AG09309 (cell line): ENCODE results near the gene LRRC4B.

Source experiments
- DNase-seq: peaks from one replicate; pipeline ENCODE4 v3.0.0-alpha.2; 2010; ENCODE audit warnings: low read depth
- H3K4me3 ChIP-seq: 2 replicates; pipeline ENCODE4 v1.5.1; 2011; ENCODE audit warnings: mild to moderate bottlenecking, low read depth, low read length, moderate library complexity; ENCODE audit not compliant: control insufficient read depth
- TF ChIP-seq, protein P1 (sequence below): IDR thresholded peaks from 2 replicates; pipeline ENCODE4 v1.5.1; 2011; ENCODE audit warnings: mild to moderate bottlenecking, low read depth, low read length, inconsistent platforms; ENCODE audit not compliant: insufficient read depth, control insufficient read depth; ENCODE audit errors: missing control alignments

Gene LRRC4B

DNA sequence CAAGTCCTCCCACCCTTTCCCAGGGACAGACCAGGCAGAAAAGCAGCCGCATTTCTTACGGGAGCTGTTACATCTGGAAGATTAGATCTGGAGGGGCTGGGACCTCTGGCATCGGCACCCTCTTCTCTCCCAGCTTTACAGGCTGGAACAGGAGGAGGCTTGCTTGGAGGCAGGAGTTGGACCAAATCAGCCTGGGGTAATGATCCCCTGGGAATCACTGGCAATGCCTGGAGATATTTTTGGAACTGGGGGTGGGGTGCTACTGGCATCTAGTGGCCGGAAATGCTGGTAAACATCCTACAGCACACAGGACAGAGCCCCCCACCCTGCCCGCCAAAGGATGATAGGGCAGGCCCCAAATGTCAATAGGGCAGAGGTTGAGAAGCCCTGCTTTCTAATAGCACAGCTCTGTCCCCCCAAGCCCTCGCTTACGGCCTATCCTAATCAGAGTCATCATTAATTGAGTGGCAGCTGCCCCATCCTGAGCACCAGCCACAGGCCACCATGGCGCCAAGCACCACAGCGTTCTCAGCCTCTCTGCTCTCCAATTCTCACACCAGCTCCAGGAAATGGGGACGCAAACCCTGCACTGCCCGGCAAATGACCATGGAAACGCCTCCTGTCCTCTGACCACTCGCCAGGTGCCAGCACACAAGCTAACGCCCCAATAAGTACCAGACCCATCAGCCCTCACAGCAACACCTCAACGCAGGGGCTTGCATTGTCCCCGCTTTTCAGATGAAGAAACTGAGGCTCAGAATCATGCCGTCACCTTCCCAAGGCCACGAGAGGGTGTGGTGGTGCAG lies 20.6 kb downstream of the LRRC4B start:
- TF ChIP-seq, protein P1, sequence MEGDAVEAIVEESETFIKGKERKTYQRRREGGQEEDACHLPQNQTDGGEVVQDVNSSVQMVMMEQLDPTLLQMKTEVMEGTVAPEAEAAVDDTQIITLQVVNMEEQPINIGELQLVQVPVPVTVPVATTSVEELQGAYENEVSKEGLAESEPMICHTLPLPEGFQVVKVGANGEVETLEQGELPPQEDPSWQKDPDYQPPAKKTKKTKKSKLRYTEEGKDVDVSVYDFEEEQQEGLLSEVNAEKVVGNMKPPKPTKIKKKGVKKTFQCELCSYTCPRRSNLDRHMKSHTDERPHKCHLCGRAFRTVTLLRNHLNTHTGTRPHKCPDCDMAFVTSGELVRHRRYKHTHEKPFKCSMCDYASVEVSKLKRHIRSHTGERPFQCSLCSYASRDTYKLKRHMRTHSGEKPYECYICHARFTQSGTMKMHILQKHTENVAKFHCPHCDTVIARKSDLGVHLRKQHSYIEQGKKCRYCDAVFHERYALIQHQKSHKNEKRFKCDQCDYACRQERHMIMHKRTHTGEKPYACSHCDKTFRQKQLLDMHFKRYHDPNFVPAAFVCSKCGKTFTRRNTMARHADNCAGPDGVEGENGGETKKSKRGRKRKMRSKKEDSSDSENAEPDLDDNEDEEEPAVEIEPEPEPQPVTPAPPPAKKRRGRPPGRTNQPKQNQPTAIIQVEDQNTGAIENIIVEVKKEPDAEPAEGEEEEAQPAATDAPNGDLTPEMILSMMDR = no peak
- DNase-seq = no peak
- H3K4me3 ChIP-seq = no peak overlapping the region

- TF ChIP-seq, protein P1 = no peak
- no peak for DNase-seq
- H3K4me3 ChIP-seq = no peak overlapping the region
Observed at GRCh38 chr19:50546527-50547221, 21.6 kb downstream of the LRRC4B start.

DNA sequence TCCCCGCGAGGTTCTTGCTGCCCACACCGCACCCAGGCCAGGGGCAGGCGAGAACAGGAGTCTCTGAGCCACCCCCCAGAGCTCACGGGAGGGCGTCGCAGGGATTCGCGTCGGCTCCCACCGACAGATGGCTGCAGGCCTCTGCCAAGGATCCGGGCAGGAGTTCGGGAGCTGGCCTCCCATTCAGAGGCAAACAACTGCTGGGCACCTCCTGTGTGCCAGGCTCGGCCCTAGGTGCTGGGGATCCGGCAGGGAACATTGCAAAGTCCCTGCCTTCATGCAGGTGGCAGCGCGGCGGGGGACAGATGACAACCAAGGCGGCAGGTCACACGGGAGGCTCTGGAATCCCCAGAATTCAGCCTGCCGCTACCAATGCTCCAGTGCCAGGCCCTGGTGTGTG lies 25.3 kb downstream of the LRRC4B start:
- no peak overlapping the region for H3K4me3 ChIP-seq
- TF ChIP-seq, protein P1 = no peak
- no peak for DNase-seq

DNA sequence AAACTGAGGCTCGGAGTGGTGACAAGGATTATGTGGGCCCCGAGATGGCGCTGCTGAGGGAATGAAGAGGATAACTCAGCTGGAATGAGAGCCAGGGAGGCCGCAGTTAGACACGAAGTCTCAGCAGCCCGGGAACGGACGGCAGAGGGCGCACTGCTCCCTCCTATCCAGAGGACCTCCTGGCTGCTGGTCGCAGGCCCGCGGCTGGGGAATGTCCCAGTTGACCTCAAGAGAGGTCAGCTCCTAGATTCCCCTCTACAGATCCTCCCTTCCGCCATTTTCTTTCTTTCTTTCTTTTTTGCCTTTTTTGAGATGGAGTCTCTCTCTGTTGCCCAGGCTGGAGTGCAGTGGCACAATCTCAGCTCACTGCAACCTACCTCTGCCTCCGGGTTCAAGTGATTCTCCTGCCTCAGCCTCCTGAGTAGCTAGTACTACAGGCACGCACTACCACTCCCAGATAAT lies 30.4 kb downstream of the LRRC4B start:
- peak; percentile 28 for DNase-seq
- TF ChIP-seq, protein P1 = peak; percentile 92
- no peak overlapping the region for H3K4me3 ChIP-seq

DNA sequence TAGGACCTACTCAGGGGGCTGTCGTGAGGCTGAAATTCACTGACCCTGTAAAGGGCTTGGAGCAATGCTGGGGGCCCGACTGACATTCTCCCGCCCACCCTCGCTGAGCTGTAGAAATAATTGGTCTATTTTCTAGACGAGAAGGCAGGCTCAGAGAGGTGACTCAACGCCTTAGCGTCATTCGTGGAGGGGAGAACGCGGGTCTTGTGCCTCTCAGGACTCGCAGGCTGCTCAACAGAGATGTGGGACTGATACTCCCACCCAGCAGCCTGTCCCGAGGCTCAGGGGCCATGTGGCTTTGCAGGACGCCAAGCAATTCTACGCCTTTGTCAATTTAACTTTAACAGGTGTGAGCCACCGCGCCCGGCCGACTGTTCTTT lies 30.9 kb downstream of the LRRC4B start:
- H3K4me3 ChIP-seq = no peak overlapping the region
- TF ChIP-seq, protein P1 = no peak
- DNase-seq = no peak

DNA sequence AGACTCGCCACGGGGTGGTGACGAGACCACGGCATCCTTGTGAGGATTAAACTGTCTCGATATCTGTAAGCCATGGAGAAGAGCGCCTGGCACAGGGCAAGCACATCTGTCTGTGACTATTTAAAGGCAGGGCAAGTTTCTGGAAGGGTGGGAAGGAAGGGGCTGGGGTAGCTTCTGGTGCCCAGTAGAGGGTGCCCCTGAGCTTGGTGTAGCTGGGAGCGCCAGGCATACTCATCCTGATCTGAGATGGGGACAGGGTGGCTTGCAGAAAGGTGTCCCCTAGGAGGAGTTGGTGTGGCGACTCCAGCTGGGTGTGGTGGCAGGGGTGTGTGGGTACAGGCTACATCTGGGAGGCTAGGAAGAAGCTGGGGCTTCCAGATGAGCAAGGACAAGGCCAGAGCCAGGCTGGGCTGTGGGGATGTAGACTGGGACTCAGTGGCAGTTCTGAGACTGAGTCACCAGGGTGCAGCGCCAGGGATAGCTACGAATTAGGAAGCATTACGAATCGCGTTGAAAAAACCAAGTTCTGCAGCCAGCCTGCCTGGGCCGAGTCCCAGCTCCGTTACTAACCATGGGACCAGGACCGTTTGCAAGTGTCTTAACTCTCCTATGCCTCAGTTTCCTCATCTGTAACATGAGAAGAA lies 31.5 kb downstream of the LRRC4B start:
- H3K4me3 ChIP-seq = no peak overlapping the region
- DNase-seq = no peak
- TF ChIP-seq, protein P1 = no peak
